GM13977 (cell line): Measurements from ENCODE around the gene SELENOF.
A peak's percentile ranks its signal among the peaks of the same experiment; 100 is the strongest.

Experiments used
- DNase-seq: peaks from one replicate; pipeline ENCODE4 v3.0.0; 2012; ENCODE audit warnings: low spot score
- in situ Hi-C: fragments of 300-500 bp; cut with MboI; formaldehyde crosslinking; loops from one replicate; pipeline ENCODE4 v1.12.0; 2022; ENCODE audit warnings: low sequenced_read_pairs, low pct_unique_long_range_greater_than_20kb, mixed read lengths, inconsistent platforms; ENCODE audit not compliant: unreplicated experiment
- TF ChIP-seq, protein P1 (sequence below): IDR thresholded peaks from 2 replicates; pipeline ENCODE4 v1.5.1; 2012; ENCODE audit warnings: mild to moderate bottlenecking, control low read depth; ENCODE audit not compliant: insufficient read depth; ENCODE audit errors: extremely low read depth, missing control alignments

The SELENOF gene

DNA sequence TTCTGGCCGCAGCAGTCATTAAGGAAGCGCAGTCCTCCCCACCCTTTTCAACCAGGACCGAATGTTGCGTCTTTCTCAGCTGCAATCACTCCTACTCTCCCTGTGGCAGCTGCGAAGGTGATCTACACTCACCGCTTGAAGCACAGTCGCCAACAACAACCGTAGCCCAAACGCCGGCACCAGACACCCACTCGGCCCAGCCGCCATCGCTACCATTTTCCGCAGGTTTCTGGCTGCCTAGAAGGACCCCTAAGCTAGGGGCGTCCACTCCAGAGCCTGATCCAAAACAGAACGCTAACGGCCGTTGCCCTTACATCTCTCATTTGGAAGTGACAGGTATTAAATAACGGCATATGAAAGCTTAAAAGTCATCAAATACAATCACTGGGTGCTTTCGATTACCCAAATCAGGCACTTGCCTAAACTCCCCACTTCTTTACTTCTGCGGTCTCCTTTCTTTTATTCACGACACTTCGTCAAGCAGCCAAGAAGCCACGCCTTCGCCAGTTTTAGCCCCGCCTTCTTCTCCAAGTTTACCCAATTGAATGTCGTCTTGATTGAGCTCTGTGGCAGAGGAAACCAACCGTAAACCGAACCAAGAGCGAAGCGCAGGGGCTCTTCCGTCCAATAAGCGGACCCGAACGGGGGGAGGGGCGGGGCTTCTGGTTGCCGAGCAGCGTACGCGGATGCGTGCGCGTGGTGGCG is at the start of gene SELENOF:
Gene SELENOF (minus strand): TSS at position 231 of the 705 bp plus-strand sequence. CDS start 15 bp downstream, at position 216.
- TF ChIP-seq, protein P1, sequence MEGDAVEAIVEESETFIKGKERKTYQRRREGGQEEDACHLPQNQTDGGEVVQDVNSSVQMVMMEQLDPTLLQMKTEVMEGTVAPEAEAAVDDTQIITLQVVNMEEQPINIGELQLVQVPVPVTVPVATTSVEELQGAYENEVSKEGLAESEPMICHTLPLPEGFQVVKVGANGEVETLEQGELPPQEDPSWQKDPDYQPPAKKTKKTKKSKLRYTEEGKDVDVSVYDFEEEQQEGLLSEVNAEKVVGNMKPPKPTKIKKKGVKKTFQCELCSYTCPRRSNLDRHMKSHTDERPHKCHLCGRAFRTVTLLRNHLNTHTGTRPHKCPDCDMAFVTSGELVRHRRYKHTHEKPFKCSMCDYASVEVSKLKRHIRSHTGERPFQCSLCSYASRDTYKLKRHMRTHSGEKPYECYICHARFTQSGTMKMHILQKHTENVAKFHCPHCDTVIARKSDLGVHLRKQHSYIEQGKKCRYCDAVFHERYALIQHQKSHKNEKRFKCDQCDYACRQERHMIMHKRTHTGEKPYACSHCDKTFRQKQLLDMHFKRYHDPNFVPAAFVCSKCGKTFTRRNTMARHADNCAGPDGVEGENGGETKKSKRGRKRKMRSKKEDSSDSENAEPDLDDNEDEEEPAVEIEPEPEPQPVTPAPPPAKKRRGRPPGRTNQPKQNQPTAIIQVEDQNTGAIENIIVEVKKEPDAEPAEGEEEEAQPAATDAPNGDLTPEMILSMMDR, result no peak
- peak; percentile 95 for DNase-seq
- in situ Hi-C loops, result no loop called here

DNA sequence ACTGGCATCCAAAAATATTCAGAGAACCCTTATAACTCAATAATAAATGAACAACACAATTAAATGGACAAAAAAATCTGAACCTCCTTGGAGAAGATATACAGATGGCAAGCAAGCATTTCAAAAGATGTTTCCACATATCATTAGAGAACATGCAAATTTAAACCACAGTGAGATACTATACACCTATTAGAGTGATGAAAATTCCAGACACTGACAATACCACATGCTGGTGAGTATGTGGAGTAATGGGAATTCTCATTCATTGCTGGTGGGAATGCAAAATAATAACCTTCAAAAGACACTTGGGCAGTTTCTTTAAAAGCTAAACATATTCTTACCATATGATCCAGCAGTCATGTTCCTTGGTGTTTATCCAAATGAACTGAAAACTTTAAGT is 46.6 kb upstream of the SELENOF start:
- in situ Hi-C loops, result no loop called here
- DNase-seq, result no peak
- TF ChIP-seq, protein P1, result no peak

- TF ChIP-seq, protein P1, result no peak
- in situ Hi-C loops, result no loop called here
- no peak for DNase-seq
Observed at GRCh38 chr1:86957221-86957620, 43.3 kb upstream of the SELENOF start.

DNA sequence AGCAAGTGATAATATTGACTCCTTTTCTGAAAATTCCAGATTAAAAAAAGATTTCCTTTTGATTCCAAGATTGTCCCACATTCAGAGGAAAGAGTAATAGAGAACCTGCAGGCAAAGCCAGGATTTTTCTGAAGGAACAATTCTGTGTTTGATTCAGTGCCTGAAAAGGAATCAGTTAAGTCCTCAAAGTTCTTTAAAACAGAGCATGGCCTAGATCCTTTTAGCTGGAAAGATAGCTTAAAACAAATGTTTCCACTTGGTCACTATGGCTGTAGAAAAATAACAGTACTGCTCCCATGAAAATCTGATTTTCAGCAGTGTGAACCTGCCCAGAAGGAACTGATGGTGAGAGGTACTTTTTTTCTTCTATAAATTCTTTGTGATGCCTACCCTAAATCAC is 42.3 kb upstream of the SELENOF start:
- TF ChIP-seq, protein P1, result no peak
- DNase-seq, result no peak
- in situ Hi-C loops, result no loop called here

- TF ChIP-seq, protein P1, result no peak
- in situ Hi-C loops, result no loop called here
- DNase-seq, result no peak
Observed at GRCh38 chr1:86955678-86956077, 41.8 kb upstream of the SELENOF start.

GRCh38 chr1:86953167-86953566 is 39.2 kb upstream of the SELENOF start:
- DNase-seq, result no peak
- in situ Hi-C loops, result no loop called here
- TF ChIP-seq, protein P1, result no peak
